ENCODE results near the gene SFMBT2. TPM values are rescaled to one million over a fixed set of nuclear protein-coding genes. Genes with fewer than 3 reads are reported as not detected.

The SFMBT2 gene
- total and polyA plus RNA-seq, 7 donors: 0.53 to 8.2 (median 3.0) TPM

- Histone ChIP-seq H3K9me3 (no peaks in the 10 kb centered on the region), H3K27me3 (ENCODE audit: insufficient read depth in 3 of 3, low read length in 2 of 3) (no peaks in the 10 kb centered on the region), H3K4me1 (no peaks in the 10 kb centered on the region), H3K4me3 (no peak overlapping the region), H3K27ac (no peak overlapping the region), H3K36me3 (ENCODE audit: insufficient read depth in 1 of 2, low read depth in 1 of 2) (no peaks in the 10 kb centered on the region)
- WGBS, 3 donors: 70 to 78% (median 74%) methylated on average over 5 of the region's 5 CpGs
- ATAC-seq (no peak), DNase-seq (no peak)
- TF ChIP-seq CTCF (IDR thresholded peaks at IDR 0.05): no peak
- intact Hi-C loops (cut with DNase I): no loop called here
Measured at GRCh38 chr10:7117177-7117799, 293.5 kb downstream of the SFMBT2 start.

GRCh38 chr10:7111561-7111960, 299.3 kb downstream of the SFMBT2 start:
- Histone ChIP-seq H3K36me3 (ENCODE audit: insufficient read depth in 1 of 2, low read depth in 1 of 2) (no peaks in the 10 kb centered on the region), H3K9me3 (no peaks in the 10 kb centered on the region), H3K27ac (no peak overlapping the region), H3K4me1 (no peaks in the 10 kb centered on the region), H3K4me3 (no peak overlapping the region), H3K27me3 (ENCODE audit: insufficient read depth in 3 of 3, low read length in 2 of 3) (peaks cover 0 to 6% (median 0%) of the 10 kb centered on the region in 3 donors)
- no peak for DNase-seq
- no peak for TF ChIP-seq CTCF (IDR thresholded peaks at IDR 0.05)
- intact Hi-C loops (cut with DNase I): no loop called here
- 63 to 86% (median 81%) methylated on average over 3 of the region's 3 CpGs for WGBS, 3 donors
- no peak for ATAC-seq

- DNase-seq: no peak
- no peak for ATAC-seq
- Histone ChIP-seq H3K27ac (no peak overlapping the region), H3K36me3 (ENCODE audit: insufficient read depth in 1 of 2, low read depth in 1 of 2) (no peaks in the 10 kb centered on the region), H3K4me3 (no peak overlapping the region), H3K4me1 (no peaks in the 10 kb centered on the region), H3K27me3 (ENCODE audit: insufficient read depth in 3 of 3, low read length in 2 of 3) (peaks cover 0 to 6% (median 0%) of the 10 kb centered on the region in 3 donors), H3K9me3 (no peaks in the 10 kb centered on the region)
- TF ChIP-seq CTCF (IDR thresholded peaks at IDR 0.05): no peak
- intact Hi-C loops (cut with DNase I): no loop called here
- WGBS, 3 donors: 97 to 99% (median 97%) methylated on average over 3 of the region's 3 CpGs
Measured at GRCh38 chr10:7111089-7111488, 299.7 kb downstream of the SFMBT2 start.
